Psoas muscle (tissue), 8 donors: Measurements from ENCODE around the gene TBC1D5. TPM values are rescaled to one million over a fixed set of nuclear protein-coding genes. Genes with fewer than 3 reads are reported as not detected.

Source experiments
- ATAC-seq, 4 donors: fragments of 200-7000 bp; cut with Tn5 transposase; one replicate each; pipeline ENCODE4 v1.9.1; 2020; ENCODE audit warnings: moderate library complexity in 3 of 4, mild to moderate bottlenecking in 2 of 4
- DNase-seq, 2 donors: peaks; one replicate each; pipeline ENCODE4 v3.0.0-alpha.2; 2020
- H3K27ac ChIP-seq: fragments of 200-600 bp; one replicate; pipeline ENCODE4 v1.8.0; 2022
- H3K27me3 ChIP-seq, 3 donors: fragments of 200-600 bp in 1 of 3; one replicate each; pipeline versions ENCODE4 v1.6.1 to v1.8.0; 2013 to 2022; ENCODE audit warnings: low read length in 2 of 3, mild to moderate bottlenecking in 2 of 3, moderate library complexity in 1 of 3; ENCODE audit not compliant: insufficient read depth in 3 of 3
- H3K36me3 ChIP-seq, 2 donors: fragments of 200-600 bp in 1 of 2; one replicate each; pipeline versions ENCODE4 v1.6.1 to v1.8.0; 2013 to 2022; ENCODE audit warnings: low read depth in 1 of 2, mild to moderate bottlenecking in 1 of 2, moderate library complexity in 1 of 2; ENCODE audit not compliant: insufficient read depth in 1 of 2
- H3K4me1 ChIP-seq: fragments of 200-600 bp; one replicate; pipeline ENCODE4 v1.8.0; 2022
- H3K4me3 ChIP-seq: fragments of 200-600 bp; one replicate; pipeline ENCODE4 v1.8.0; 2022; ENCODE audit warnings: mild to moderate bottlenecking
- H3K9me3 ChIP-seq: fragments of 200-600 bp; one replicate; pipeline ENCODE4 v1.8.0; 2022
- WGBS, 3 donors: extraction: QIAGEN DNeasy Blood & Tissue Kit; methylation state at CpG; one replicate each; pipeline versions ENCODE4 v1.1.6 to v1.1.7; 2013; 5-methylcytosine and 5-hydroxymethylcytosine counted together
- intact Hi-C, 2 donors: fragments of 100-400 bp; cut with DNase I; formaldehyde crosslinking; loops; one replicate each; pipeline versions ENCODE4 v1.11.0 to v1.14.2; 2022
- polyA plus RNA-seq, 3 donors: library from polyadenylated mRNA; stranded (reverse); fragments of 200-250 nt; gene quantifications; one replicate each; pipeline ENCODE4 v1.2.3, GENCODE V29; 2013
- total RNA-seq, 4 donors: library from RNA; stranded (reverse); fragmentation: NEBNext Ultra II Directional in 2 of 4; extraction: Animal tissue kit (Norgen Biotek cat#: 25700) in 2 of 4; gene quantifications; one replicate each; pipeline versions ENCODE4 v1.2.1 to v1.2.4, GENCODE V29; 2021 to 2023
- TF ChIP-seq, protein P1 (sequence below): fragments of 200-600 bp; IDR thresholded peaks from one replicate; pipeline ENCODE4 v1.8.0; 2022; ENCODE audit warnings: antibody characterized with exemption
- donor health status: healthy with polysubstance abuse.
- donor health status: DM: no; HTN: no; CAD: no; lungs with moderate emphysema.
- donor health status: Bipolar disorder and iron deficiency.
- donor health status: healthy.
- donor health status: DM: yes; HTN: yes; CAD: no.
- donor health status: DM: no; HTN: no; CAD: no.
- donor health status: DM: no; HTN: no; CAD: no.
- donor health status: DM: yes; HTN: yes; CAD: no.

The TBC1D5 gene
- total and polyA plus RNA-seq, 7 donors: 4.3 to 20.4 (median 13.3) TPM

DNA sequence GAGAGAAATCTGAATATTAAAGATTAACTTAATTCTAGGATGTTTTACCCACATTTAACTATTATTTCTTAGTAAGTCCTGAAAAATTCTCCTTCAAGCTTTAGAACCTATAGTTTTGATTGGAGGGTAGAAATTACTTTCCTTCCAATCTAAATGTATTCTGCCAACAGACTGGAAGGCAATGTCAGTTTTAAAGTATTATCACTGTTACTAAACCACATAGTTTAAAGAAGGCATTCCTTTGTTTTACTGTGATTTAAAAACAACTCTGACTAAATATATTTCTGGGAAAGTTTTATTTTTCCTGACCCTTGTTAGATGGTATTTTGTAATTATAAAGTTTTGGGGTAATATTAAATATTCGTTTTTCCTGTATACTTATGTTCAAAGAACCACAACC, 382.5 kb downstream of the TBC1D5 start:
- WGBS, 3 donors: 84 to 93% (median 87%) methylated on average over 1 of the region's 1 CpG

DNA sequence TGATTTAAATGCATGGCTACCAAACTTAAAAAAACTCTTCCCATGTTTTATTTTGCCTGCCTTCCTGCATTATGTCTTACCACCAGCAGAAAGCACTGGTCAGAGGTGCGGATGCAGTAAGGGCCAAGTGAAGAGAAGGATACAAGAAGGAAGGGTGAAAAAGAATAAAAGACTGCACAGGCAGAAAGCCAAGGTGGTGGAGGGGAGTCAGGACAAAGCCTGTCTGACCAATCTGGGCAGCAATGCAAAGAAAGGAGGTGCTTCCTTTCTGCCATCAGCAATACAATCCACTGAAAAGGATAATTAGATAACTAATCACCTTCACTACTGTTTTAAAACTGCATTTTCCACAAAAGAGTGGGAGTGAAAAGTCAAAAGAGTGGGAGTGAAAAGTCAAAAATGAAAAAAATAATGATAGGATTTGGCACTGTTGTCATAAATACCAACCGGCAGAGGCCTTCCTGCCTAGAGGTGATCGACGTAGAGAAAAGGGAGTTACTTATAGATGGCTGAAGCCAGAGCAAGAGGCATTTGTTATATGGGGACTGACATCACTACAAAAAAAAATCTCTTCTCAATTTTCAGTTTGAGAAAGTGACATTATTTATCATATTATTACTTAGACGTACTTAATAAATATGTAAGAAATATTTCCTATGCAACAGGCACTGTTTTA, 385.3 kb downstream of the TBC1D5 start:
- H3K27me3 ChIP-seq: no peaks in the 10 kb centered on the region
- no peaks in the 10 kb centered on the region for H3K4me1 ChIP-seq
- no peaks in the 10 kb centered on the region for H3K9me3 ChIP-seq
- no peaks in the 10 kb centered on the region for H3K36me3 ChIP-seq
- 90 to 94% (median 91%) methylated on average over 5 of the region's 5 CpGs for WGBS, 3 donors
- no peak for DNase-seq
- no peak overlapping the region for H3K4me3 ChIP-seq
- no peak for ATAC-seq
- no peak overlapping the region for H3K27ac ChIP-seq
- TF ChIP-seq, protein P1, sequence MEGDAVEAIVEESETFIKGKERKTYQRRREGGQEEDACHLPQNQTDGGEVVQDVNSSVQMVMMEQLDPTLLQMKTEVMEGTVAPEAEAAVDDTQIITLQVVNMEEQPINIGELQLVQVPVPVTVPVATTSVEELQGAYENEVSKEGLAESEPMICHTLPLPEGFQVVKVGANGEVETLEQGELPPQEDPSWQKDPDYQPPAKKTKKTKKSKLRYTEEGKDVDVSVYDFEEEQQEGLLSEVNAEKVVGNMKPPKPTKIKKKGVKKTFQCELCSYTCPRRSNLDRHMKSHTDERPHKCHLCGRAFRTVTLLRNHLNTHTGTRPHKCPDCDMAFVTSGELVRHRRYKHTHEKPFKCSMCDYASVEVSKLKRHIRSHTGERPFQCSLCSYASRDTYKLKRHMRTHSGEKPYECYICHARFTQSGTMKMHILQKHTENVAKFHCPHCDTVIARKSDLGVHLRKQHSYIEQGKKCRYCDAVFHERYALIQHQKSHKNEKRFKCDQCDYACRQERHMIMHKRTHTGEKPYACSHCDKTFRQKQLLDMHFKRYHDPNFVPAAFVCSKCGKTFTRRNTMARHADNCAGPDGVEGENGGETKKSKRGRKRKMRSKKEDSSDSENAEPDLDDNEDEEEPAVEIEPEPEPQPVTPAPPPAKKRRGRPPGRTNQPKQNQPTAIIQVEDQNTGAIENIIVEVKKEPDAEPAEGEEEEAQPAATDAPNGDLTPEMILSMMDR: no peak
- intact Hi-C loops: no loop called here

More for the DNA sequence above, 382.5 kb downstream of the TBC1D5 start:
- Histone ChIP-seq H3K36me3 (no peaks in the 10 kb centered on the region), H3K9me3 (no peaks in the 10 kb centered on the region), H3K4me1 (no peaks in the 10 kb centered on the region), H3K4me3 (no peak overlapping the region), H3K27me3 (no peaks in the 10 kb centered on the region), H3K27ac (no peak overlapping the region)
- TF ChIP-seq, protein P1: no peak
- no peak for ATAC-seq
- DNase-seq: no peak
- intact Hi-C loops: no loop called here

- ATAC-seq (no peak), DNase-seq (no peak)
- H3K27me3 ChIP-seq: no peaks in the 10 kb centered on the region
- no peak overlapping the region for H3K4me3 ChIP-seq
- TF ChIP-seq, protein P1: no peak
- H3K4me1 ChIP-seq: no peaks in the 10 kb centered on the region
- intact Hi-C loops: no loop called here
- no peaks in the 10 kb centered on the region for H3K9me3 ChIP-seq
- H3K36me3 ChIP-seq: no peaks in the 10 kb centered on the region
- H3K27ac ChIP-seq: no peak overlapping the region
These were observed 385.8 kb downstream of the TBC1D5 start for GRCh38 chr3:17356585-17356984.

DNA sequence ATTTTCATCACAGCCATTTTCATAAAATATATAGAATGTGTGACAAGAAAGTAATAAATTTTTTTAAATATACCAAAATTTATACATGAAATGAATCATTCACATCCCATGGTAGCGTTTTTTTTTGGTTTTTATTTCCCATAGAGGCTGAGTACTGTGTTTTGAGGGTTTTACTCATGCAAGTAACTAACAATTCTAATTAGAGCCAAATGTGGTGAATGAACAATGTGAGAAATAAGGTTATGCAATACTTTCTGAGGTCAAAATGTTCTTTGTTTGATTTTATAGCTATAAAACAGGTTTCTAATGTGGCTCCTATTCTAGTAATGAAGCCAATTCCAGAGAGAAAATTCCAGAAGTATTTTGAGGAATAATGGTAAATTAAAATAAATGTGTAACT, 386.8 kb downstream of the TBC1D5 start:
- Histone ChIP-seq H3K4me1 (no peaks in the 10 kb centered on the region), H3K9me3 (no peaks in the 10 kb centered on the region), H3K27ac (no peak overlapping the region), H3K4me3 (no peak overlapping the region), H3K36me3 (no peaks in the 10 kb centered on the region), H3K27me3 (no peaks in the 10 kb centered on the region)
- ATAC-seq: no peak
- TF ChIP-seq, protein P1: no peak
- 79 to 83% (median 83%) methylated on average over 1 of the region's 1 CpG for WGBS, 3 donors
- intact Hi-C loops: no loop called here
- no peak for DNase-seq

DNA sequence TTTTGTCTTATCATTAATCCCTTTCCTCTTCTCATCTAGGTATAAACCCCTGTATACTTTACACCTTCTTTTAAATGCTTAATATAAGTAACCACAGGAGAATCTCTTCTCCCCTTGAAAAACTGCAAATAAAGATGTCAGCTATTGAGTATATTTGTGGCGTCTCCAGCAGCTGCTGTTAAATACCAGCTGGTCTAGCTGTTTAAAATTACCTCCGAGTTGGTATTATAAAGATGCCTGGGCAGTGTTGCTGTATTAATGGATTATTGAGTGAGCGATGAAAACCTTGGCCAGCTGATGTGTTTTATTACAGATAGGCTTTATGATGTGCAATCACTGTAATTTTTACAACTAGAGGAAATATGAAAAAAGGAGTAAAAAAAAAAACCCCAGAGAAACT, 388.1 kb downstream of the TBC1D5 start:
- TF ChIP-seq, protein P1: no peak
- WGBS, 3 donors: 44 to 68% (median 46%) methylated on average over 3 of the region's 3 CpGs

More for the DNA sequence above, 388.1 kb downstream of the TBC1D5 start:
- no peak for DNase-seq
- intact Hi-C loops: no loop called here
- Histone ChIP-seq H3K27ac (no peak overlapping the region), H3K27me3 (no peaks in the 10 kb centered on the region), H3K36me3 (no peaks in the 10 kb centered on the region), H3K4me3 (no peak overlapping the region), H3K4me1 (no peaks in the 10 kb centered on the region), H3K9me3 (no peaks in the 10 kb centered on the region)
- no peak for ATAC-seq
